T1000 (cell line): ENCODE data around the gene DDX28.

Experiments
- DNase-seq: peaks from one replicate; lab custom pipeline; 2025; ENCODE audit warnings: mixed read lengths; lab: John Stamatoyannopoulos, UW

The DDX28 gene

GRCh38 chr16:68022728-68023537 lies at the start of gene DDX28, which contains the start of gene DUS2:
DDX28 (minus strand) TSS chr16:68023232; CDS start chr16:68023202, 30 bp downstream.
DUS2 (plus strand) TSS chr16:68023284; CDS start chr16:68038024, 14,740 bp downstream.
- DNase-seq: peak; percentile 64

GRCh38 chr16:68072038-68072695 lies 49.1 kb upstream of the DDX28 start:
- no peak for DNase-seq

- no peak for DNase-seq
Measured at GRCh38 chr16:68071518-68071901, 48.5 kb upstream of the DDX28 start.

GRCh38 chr16:68070806-68071517 lies 47.9 kb upstream of the DDX28 start:
- no peak for DNase-seq

GRCh38 chr16:68070249-68070730 lies 47.3 kb upstream of the DDX28 start:
- DNase-seq: no peak

GRCh38 chr16:68069511-68070248 lies 46.6 kb upstream of the DDX28 start:
- no peak for DNase-seq

GRCh38 chr16:68068926-68069325 lies 45.9 kb upstream of the DDX28 start:
- no peak for DNase-seq

- no peak for DNase-seq
Measured at GRCh38 chr16:68066763-68067162, 43.7 kb upstream of the DDX28 start.

- no peak for DNase-seq
Measured at GRCh38 chr16:68065716-68066305, 42.8 kb upstream of the DDX28 start.

GRCh38 chr16:68064791-68065365 lies 41.8 kb upstream of the DDX28 start:
- peak; percentile 45 for DNase-seq

- DNase-seq: no peak
Measured at GRCh38 chr16:68062910-68063393, 39.9 kb upstream of the DDX28 start.

GRCh38 chr16:68061396-68061795 lies 38.4 kb upstream of the DDX28 start:
- DNase-seq: no peak

- DNase-seq: no peak
Measured at GRCh38 chr16:68059804-68060203, 36.8 kb upstream of the DDX28 start.

- DNase-seq: no peak
Measured at GRCh38 chr16:68055395-68055794, 32.4 kb upstream of the DDX28 start.

GRCh38 chr16:68049449-68049848 lies 26.4 kb upstream of the DDX28 start:
- no peak for DNase-seq

GRCh38 chr16:68047987-68048386 lies 25.0 kb upstream of the DDX28 start:
- DNase-seq: no peak

- no peak for DNase-seq
Measured at GRCh38 chr16:68046106-68046505, 23.1 kb upstream of the DDX28 start.

- DNase-seq: no peak
Measured at GRCh38 chr16:68041783-68042182, 18.8 kb upstream of the DDX28 start.

- DNase-seq: peak; percentile 14
Measured at GRCh38 chr16:68040506-68041288, 17.7 kb upstream of the DDX28 start.
